HEK293 (cell line): ENCODE results near the gene NRP1.

Experiments
- CTCF ChIA-PET: fragments of 350-600 bp; formaldehyde crosslinking; extraction: SDS; loops from one replicate; lab custom pipeline; 2021; ENCODE audit warnings: antibody characterized with exemption; lab: Yijun Ruan, JAX
- POLR2A ChIA-PET: fragments of 300-600 bp; formaldehyde crosslinking; extraction: SDS; loops from one replicate; lab custom pipeline; 2020; ENCODE audit warnings: antibody characterized with exemption, inconsistent platforms; lab: Yijun Ruan, JAX
- H3K27ac ChIP-seq: fragments of 200-500 bp; sonication (Bioruptor generic); 2 replicates; pipeline ENCODE4 v1.5.1; 2014; ENCODE audit warnings: low read depth, low read length, control low read depth, inconsistent platforms; ENCODE audit errors: extremely low read depth
- H3K36me3 ChIP-seq, 2 experiments: fragments of 200-500 bp in 1 of 2; sonication (Bioruptor generic) in 1 of 2; 1 replicate in 1 of 2; 2 replicates in 1 of 2; pipeline ENCODE4 v1.5.1; 2014 to 2017; ENCODE audit warnings: inconsistent platforms in 2 of 2, low read length in 2 of 2; ENCODE audit not compliant: control insufficient read depth in 2 of 2, insufficient read depth in 1 of 2
- H3K4me1 ChIP-seq: fragments of 200-500 bp; sonication (Bioruptor generic); 2 replicates; pipeline ENCODE4 v1.5.1; 2014; ENCODE audit warnings: mild to moderate bottlenecking, low read length, inconsistent platforms; ENCODE audit not compliant: control insufficient read depth, insufficient read depth
- H3K4me3 ChIP-seq: 2 replicates; pipeline ENCODE4 v1.5.1; 2011; ENCODE audit warnings: low read depth, mild to moderate bottlenecking, control low read depth, low read length, moderate library complexity
- H3K9me3 ChIP-seq: fragments of 200-500 bp; sonication (Bioruptor generic); 2 replicates; pipeline ENCODE4 v1.5.1; 2014; ENCODE audit warnings: low read depth, low read length, inconsistent platforms; ENCODE audit not compliant: control insufficient read depth, insufficient read depth
- EGR2 ChIP-seq: fragments of 450-650 bp; formaldehyde crosslinking; IDR thresholded peaks from 2 replicates; pipeline ENCODE4 v1.5.1; 2016; ENCODE audit warnings: low read depth, missing biosample characterization, missing genetic modification characterization
- HOXC10 ChIP-seq: sonication (generic); formaldehyde crosslinking; IDR thresholded peaks from 2 replicates; pipeline ENCODE4 v1.8.1; 2023; ENCODE audit warnings: mild to moderate bottlenecking, missing genetic modification reagents
- RBAK ChIP-seq: fragments of 450-650 bp; formaldehyde crosslinking; IDR thresholded peaks from 2 replicates; pipeline ENCODE4 v1.5.1; 2016; ENCODE audit warnings: missing biosample characterization, missing genetic modification characterization
- ZBTB21 ChIP-seq: fragments of 450-650 bp; formaldehyde crosslinking; IDR thresholded peaks from 2 replicates; pipeline ENCODE4 v1.5.1; 2017; ENCODE audit warnings: missing biosample characterization, missing genetic modification characterization
- ZFHX2 ChIP-seq: fragments of 450-650 bp; formaldehyde crosslinking; conservative IDR thresholded peaks from 2 replicates; pipeline ENCODE4 v1.5.1; 2016; ENCODE audit warnings: missing biosample characterization, missing genetic modification characterization
- ZNF140 ChIP-seq: fragments of 450-650 bp; formaldehyde crosslinking; IDR thresholded peaks from 2 replicates; pipeline ENCODE4 v1.5.1; 2016; ENCODE audit warnings: missing biosample characterization, missing genetic modification characterization
- ZNF202 ChIP-seq: fragments of 450-650 bp; formaldehyde crosslinking; IDR thresholded peaks from 2 replicates; pipeline ENCODE4 v1.5.1; 2016; ENCODE audit warnings: missing biosample characterization, missing genetic modification characterization, borderline replicate concordance
- ZNF214 ChIP-seq: fragments of 450-650 bp; formaldehyde crosslinking; IDR thresholded peaks from 2 replicates; pipeline ENCODE4 v1.5.1; 2017; ENCODE audit warnings: missing biosample characterization, mild to moderate bottlenecking, missing genetic modification characterization, borderline replicate concordance
- ZNF24 ChIP-seq: fragments of 450-650 bp; formaldehyde crosslinking; IDR thresholded peaks from 2 replicates; pipeline ENCODE4 v1.5.1; 2016; ENCODE audit warnings: missing biosample characterization, missing genetic modification characterization
- ZNF302 ChIP-seq: fragments of 450-650 bp; formaldehyde crosslinking; IDR thresholded peaks from 2 replicates; pipeline ENCODE4 v1.5.1; 2016; ENCODE audit warnings: missing biosample characterization, missing genetic modification characterization, low read depth
- ZNF426 ChIP-seq: fragments of 450-650 bp; formaldehyde crosslinking; IDR thresholded peaks from 2 replicates; pipeline ENCODE4 v1.5.1; 2017; ENCODE audit warnings: missing biosample characterization, missing genetic modification characterization, mild to moderate bottlenecking, inconsistent platforms, moderate library complexity
- ZNF555 ChIP-seq: fragments of 450-650 bp; formaldehyde crosslinking; conservative IDR thresholded peaks from 2 replicates; pipeline ENCODE4 v1.5.1; 2017; ENCODE audit warnings: missing biosample characterization, mild to moderate bottlenecking, missing genetic modification characterization, inconsistent platforms
- ZNF660 ChIP-seq: fragments of 450-650 bp; IDR thresholded peaks from 2 replicates; pipeline ENCODE4 v1.5.1; 2018; ENCODE audit warnings: missing biosample characterization, mild to moderate bottlenecking, missing genetic modification characterization
- ZNF777 ChIP-seq: fragments of 450-650 bp; formaldehyde crosslinking; IDR thresholded peaks from 2 replicates; pipeline ENCODE4 v1.5.1; 2017; ENCODE audit warnings: missing biosample characterization, missing genetic modification characterization, borderline replicate concordance
- ZNF791 ChIP-seq: fragments of 450-650 bp; formaldehyde crosslinking; IDR thresholded peaks from 2 replicates; pipeline ENCODE4 v1.5.1; 2016; ENCODE audit warnings: missing biosample characterization, missing genetic modification characterization
- ZSCAN16 ChIP-seq: fragments of 450-650 bp; formaldehyde crosslinking; IDR thresholded peaks from 2 replicates; pipeline ENCODE4 v1.5.1; 2016; ENCODE audit warnings: missing biosample characterization, missing genetic modification characterization
- TF ChIP-seq, protein P1 (sequence below): fragments of 450-650 bp; formaldehyde crosslinking; IDR thresholded peaks from 2 replicates; pipeline ENCODE4 v1.5.1; 2016; ENCODE audit warnings: missing biosample characterization, missing genetic modification characterization, borderline replicate concordance
- TF ChIP-seq, protein P2 (sequence below): fragments of 450-650 bp; formaldehyde crosslinking; IDR thresholded peaks from 2 replicates; pipeline ENCODE4 v1.5.0; 2017; ENCODE audit warnings: missing biosample characterization, missing genetic modification characterization, borderline replicate concordance
- TF ChIP-seq, protein P3 (sequence below): fragments of 450-650 bp; formaldehyde crosslinking; IDR thresholded peaks from 2 replicates; pipeline ENCODE4 v1.5.1; 2017; ENCODE audit warnings: missing biosample characterization, missing genetic modification characterization

Gene NRP1

DNA sequence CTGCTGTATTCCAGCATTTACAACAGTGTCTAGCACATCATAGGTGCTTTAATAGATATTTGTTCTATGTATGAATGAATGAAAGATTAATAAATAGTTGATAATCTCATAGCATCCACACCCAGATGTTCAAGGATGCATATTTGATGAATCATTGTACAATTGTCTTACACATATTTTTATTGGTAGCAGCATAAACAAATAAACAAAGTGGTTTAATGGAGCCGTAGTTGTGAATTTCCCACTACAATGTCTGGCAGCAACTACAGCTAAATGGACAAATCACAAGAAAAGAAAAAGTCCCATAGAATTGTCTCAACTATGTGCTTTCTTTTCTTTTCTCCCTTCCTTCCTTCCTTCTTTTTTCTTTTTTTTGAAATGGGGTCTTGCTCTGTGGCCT lies 150.8 kb downstream of the NRP1 start:
- POLR2A ChIA-PET, result no interaction called here
- no peak for TF ChIP-seq ZBTB21 (tag by site-specific recombination)
- TF ChIP-seq ZNF555, result no peak
- no peak for TF ChIP-seq ZNF302 (tag by site-specific recombination)
- TF ChIP-seq HOXC10 (CRISPR knock-in tag), result no peak
- TF ChIP-seq ZNF214 (tag by site-specific recombination), result no peak
- TF ChIP-seq RBAK (tag by site-specific recombination), result no peak
- no peak overlapping the region for H3K4me3 ChIP-seq
- CTCF ChIA-PET, result no interaction called here
- no peak overlapping the region for H3K27ac ChIP-seq
- H3K9me3 ChIP-seq, result no peaks in the 10 kb centered on the region
- H3K36me3 ChIP-seq, result peaks cover 11 to 62% of the 10 kb centered on the region in 2 experiments; a peak in 2 of 3 replicates
- no peaks in the 10 kb centered on the region; the same call in 1 of the 2 replicates for H3K4me1 ChIP-seq

DNA sequence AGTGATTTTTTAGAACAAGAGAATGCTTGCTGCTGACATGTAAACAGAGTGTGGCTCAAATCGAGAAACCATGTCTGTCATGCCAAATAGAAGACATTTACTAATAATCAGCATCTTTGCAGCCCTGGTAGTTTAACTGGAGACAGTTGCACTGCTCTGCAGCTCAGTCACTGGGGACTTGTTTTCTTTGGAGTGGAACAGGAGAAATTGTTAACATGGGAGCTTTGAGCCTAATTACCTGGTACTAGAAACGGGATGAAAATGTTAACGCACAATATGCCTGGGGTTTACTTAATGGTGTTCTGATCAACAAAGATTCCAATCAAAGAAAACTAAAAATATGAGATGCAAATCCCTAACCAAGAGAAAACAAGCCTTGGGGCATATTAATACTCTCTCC lies 153.5 kb downstream of the NRP1 start:
- ChIA-PET CTCF (no interaction called here), POLR2A (no interaction called here)
- TF ChIP-seq ZNF24 (tag by site-specific recombination) (no peak), ZNF791 (tag by site-specific recombination) (no peak), ZNF777 (tag by site-specific recombination) (no peak), ZNF202 (tag by site-specific recombination) (no peak), ZNF660 (tag by site-specific recombination) (no peak)
- TF ChIP-seq, protein P1, sequence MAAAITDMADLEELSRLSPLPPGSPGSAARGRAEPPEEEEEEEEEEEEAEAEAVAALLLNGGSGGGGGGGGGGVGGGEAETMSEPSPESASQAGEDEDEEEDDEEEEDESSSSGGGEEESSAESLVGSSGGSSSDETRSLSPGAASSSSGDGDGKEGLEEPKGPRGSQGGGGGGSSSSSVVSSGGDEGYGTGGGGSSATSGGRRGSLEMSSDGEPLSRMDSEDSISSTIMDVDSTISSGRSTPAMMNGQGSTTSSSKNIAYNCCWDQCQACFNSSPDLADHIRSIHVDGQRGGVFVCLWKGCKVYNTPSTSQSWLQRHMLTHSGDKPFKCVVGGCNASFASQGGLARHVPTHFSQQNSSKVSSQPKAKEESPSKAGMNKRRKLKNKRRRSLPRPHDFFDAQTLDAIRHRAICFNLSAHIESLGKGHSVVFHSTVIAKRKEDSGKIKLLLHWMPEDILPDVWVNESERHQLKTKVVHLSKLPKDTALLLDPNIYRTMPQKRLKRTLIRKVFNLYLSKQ, result no peak
- TF ChIP-seq, protein P2, sequence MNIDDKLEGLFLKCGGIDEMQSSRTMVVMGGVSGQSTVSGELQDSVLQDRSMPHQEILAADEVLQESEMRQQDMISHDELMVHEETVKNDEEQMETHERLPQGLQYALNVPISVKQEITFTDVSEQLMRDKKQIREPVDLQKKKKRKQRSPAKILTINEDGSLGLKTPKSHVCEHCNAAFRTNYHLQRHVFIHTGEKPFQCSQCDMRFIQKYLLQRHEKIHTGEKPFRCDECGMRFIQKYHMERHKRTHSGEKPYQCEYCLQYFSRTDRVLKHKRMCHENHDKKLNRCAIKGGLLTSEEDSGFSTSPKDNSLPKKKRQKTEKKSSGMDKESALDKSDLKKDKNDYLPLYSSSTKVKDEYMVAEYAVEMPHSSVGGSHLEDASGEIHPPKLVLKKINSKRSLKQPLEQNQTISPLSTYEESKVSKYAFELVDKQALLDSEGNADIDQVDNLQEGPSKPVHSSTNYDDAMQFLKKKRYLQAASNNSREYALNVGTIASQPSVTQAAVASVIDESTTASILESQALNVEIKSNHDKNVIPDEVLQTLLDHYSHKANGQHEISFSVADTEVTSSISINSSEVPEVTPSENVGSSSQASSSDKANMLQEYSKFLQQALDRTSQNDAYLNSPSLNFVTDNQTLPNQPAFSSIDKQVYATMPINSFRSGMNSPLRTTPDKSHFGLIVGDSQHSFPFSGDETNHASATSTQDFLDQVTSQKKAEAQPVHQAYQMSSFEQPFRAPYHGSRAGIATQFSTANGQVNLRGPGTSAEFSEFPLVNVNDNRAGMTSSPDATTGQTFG, result no peak
- TF ChIP-seq, protein P3, sequence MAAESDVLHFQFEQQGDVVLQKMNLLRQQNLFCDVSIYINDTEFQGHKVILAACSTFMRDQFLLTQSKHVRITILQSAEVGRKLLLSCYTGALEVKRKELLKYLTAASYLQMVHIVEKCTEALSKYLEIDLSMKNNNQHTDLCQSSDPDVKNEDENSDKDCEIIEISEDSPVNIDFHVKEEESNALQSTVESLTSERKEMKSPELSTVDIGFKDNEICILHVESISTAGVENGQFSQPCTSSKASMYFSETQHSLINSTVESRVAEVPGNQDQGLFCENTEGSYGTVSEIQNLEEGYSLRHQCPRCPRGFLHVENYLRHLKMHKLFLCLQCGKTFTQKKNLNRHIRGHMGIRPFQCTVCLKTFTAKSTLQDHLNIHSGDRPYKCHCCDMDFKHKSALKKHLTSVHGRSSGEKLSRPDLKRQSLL, result no peak
- Histone ChIP-seq H3K9me3 (no peaks in the 10 kb centered on the region), H3K27ac (no peak overlapping the region), H3K4me1 (no peaks in the 10 kb centered on the region; the same call in 1 of the 2 replicates), H3K4me3 (no peak overlapping the region), H3K36me3 (peaks cover 11 to 48% of the 10 kb centered on the region in 2 experiments)

DNA sequence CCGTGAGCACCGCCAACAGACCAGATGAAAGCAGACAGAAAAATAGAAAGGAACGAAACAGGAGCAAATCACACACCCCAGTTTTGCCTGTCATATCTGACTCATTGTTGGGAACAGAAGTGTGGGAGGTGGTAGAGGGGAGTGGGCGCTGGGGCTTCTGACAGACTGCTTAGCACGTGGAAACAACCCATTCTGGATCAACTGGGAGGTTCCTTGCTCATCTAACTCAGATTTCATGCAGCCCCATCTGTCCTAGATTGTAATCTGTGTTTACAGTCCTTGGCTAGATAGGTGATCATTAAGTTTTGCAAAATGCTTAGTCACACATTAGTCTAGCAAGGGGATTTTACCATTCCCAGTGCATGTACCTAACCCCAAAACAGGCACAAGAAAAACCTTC lies 154.1 kb downstream of the NRP1 start:
- no peak overlapping the region for H3K4me3 ChIP-seq
- no peak for TF ChIP-seq ZNF140 (tag by site-specific recombination)
- peak; percentile 43; the same call in 1 of the 2 replicates for TF ChIP-seq ZFHX2 (tag by site-specific recombination)
- TF ChIP-seq ZSCAN16 (tag by site-specific recombination), result no peak
- TF ChIP-seq ZNF426 (tag by site-specific recombination), result no peak
- TF ChIP-seq EGR2, result 0 out of 2 replicates have a peak, but pooled peaks have one; percentile 31
- TF ChIP-seq, all 188 proteins: peak for 2
- peaks cover 11 to 43% of the 10 kb centered on the region in 2 experiments for H3K36me3 ChIP-seq
- CTCF ChIA-PET, result no interaction called here
- no peak overlapping the region for H3K27ac ChIP-seq
- H3K4me1 ChIP-seq, result no peaks in the 10 kb centered on the region; the same call in 1 of the 2 replicates
- POLR2A ChIA-PET, result no interaction called here
- H3K9me3 ChIP-seq, result no peaks in the 10 kb centered on the region
